Measurements from ENCODE around the gene HOXC9.

DNA sequence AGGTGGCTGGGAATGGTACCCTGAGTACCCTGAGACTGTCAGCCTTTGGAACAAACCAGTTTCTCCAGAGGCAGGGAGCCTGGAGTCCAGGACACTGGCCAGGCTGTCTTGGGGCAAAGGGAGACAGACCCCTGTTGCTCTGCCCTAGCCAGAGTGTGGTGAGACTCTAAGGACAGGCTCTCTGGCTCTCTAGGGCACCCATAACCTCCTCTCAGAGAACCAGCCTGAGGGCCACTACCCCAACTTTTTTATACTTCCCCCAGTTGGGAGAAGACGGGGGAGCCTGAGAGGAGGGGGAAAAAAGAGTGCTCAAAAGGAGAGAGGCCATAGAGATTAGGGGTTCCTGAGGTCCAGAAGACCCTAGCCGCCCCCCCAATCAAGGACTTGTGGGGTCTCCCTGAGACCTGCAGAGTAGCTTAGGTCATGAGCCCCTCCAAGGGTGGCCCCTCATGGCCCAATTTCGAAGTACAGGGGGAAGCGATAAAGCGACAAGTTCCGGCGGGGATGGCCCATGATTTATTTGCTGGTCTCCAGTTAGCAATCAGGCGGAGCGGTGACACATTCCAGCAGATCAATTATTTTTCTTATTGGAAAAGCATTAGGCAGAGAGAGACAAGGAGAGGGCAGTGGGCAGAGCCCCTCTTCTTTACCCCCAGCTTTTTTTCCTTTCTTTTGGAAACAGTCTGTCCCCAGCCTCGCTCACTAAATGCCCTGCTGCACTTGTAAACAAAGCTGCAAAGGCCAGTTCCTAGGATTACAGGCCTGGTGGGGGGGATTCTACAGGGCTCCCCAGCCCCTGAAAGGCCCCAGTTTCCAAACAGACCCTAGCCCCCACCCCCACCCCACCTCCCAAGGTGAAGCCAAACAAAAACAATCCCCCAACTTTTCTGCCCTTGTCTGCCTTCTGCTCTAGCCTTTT lies 10.4 kb downstream of the HOXC9 start:
- no peak for TF ChIP-seq CTCF (IDR thresholded peaks at IDR 0.05; ENCODE audit: borderline replicate concordance, extremely low read depth, low read length, poor library complexity, severe bottlenecking)
- TF ChIP-seq EZH2 (IDR thresholded peaks at IDR 0.05; ENCODE audit: borderline replicate concordance, low read depth, low read length, severe bottlenecking): no peak
